Kidney (tissue), 14 donors: Measurements from ENCODE around the gene IL17B. TPM values are rescaled to one million over a fixed set of nuclear protein-coding genes. Genes with fewer than 3 reads are reported as not detected.

Experiments
- DNase-seq, 5 donors: peaks; one replicate each; pipeline ENCODE4 v3.0.0-alpha.2; 2013 to 2020
- FAIRE-seq: peaks from 2 replicates; lab custom pipeline; 2012; peaks lifted over from hg19 to GRCh38; lab: Jason Lieb, UNC
- H3K27ac ChIP-seq, 2 donors: one replicate each; pipeline ENCODE4 v1.7.0; 2013; ENCODE audit warnings: low read depth in 2 of 2, low read length in 2 of 2, inconsistent platforms in 1 of 2
- H3K27me3 ChIP-seq: one replicate; pipeline ENCODE4 v1.7.1; 2013; ENCODE audit warnings: low read length, inconsistent platforms; ENCODE audit not compliant: control insufficient read depth, insufficient read depth
- H3K36me3 ChIP-seq, 3 donors: one replicate each; pipeline versions ENCODE4 v1.7.0 to v1.7.1; 2013; ENCODE audit warnings: low read length in 3 of 3, control low read depth in 1 of 3, inconsistent platforms in 1 of 3; ENCODE audit not compliant: insufficient read depth in 3 of 3, control insufficient read depth in 2 of 3
- H3K4me1 ChIP-seq, 3 donors: one replicate each; pipeline versions ENCODE4 v1.7.0 to v1.7.1; 2013; ENCODE audit warnings: low read length in 3 of 3, inconsistent platforms in 1 of 3, low read depth in 1 of 3; ENCODE audit not compliant: control insufficient read depth in 2 of 3, insufficient read depth in 2 of 3
- H3K4me3 ChIP-seq, 3 donors: one replicate each; pipeline versions ENCODE4 v1.7.0 to v1.8.1; 2013; ENCODE audit warnings: low read length in 3 of 3, control low read depth in 1 of 3, inconsistent platforms in 1 of 3
- H3K9ac ChIP-seq, 3 donors: one replicate each; pipeline versions ENCODE4 v1.7.0 to v1.7.1; 2013; ENCODE audit warnings: low read length in 3 of 3, control low read depth in 1 of 3, inconsistent platforms in 1 of 3
- H3K9me3 ChIP-seq, 3 donors: one replicate each; pipeline versions ENCODE4 v1.7.0 to v1.7.1; 2013; ENCODE audit warnings: low read length in 3 of 3, control low read depth in 1 of 3, inconsistent platforms in 1 of 3; ENCODE audit not compliant: control insufficient read depth in 2 of 3, insufficient read depth in 1 of 3
- CTCF ChIP-seq: IDR thresholded peaks from 3 replicates; pipeline ENCODE4 v1.5.1; 2012; ENCODE audit warnings: mild to moderate bottlenecking, moderate library complexity, borderline replicate concordance; ENCODE audit not compliant: insufficient read depth; ENCODE audit errors: extremely low read depth
- intact Hi-C: fragments of 100-400 bp; cut with DNase I; formaldehyde crosslinking; loops from one replicate; pipeline ENCODE4 v1.11.1; 2022
- polyA plus RNA-seq: library from polyadenylated mRNA; stranded (reverse); fragments of 350-450 nt; fragmentation: Illumina TruSeq; extraction: RNeasy Lipid Tissue Mini Kit (QIAGEN cat#74804); gene quantifications from one replicate; pipeline ENCODE4 v1.2.3, GENCODE V29; 2014; ENCODE audit warnings: low read depth, low replicate concordance; ENCODE audit not compliant: insufficient read depth
- total RNA-seq: library from RNA; stranded (reverse); fragmentation: NEBNext Ultra II Directional; extraction: Animal tissue kit (Norgen Biotek cat#: 25700); gene quantifications from one replicate; pipeline ENCODE4 v1.2.1, GENCODE V29; 2021
- donor health status: control.
- donor health status: control.
- donor health status: control.
- donor health status: control.
- donor health status: control.
- donor health status: DM: yes; HTN: yes; CAD: no.
- donor health status: Normal renal cell carcinoma (clear cell type).

The IL17B gene
- total and polyA plus RNA-seq, 2 donors from 2014 or later, result 1.4 to 4.7 TPM

GRCh38 chr5:149337736-149338135 lies 41.4 kb downstream of the IL17B start:
- DNase-seq (peak in 3 of 5 donors; percentile 26 to 49 (median 39)), FAIRE-seq (no peak)
- Histone ChIP-seq H3K4me3 (no peak overlapping the region), H3K9ac (no peak overlapping the region), H3K4me1 (no peaks in the 10 kb centered on the region), H3K9me3 (no peaks in the 10 kb centered on the region), H3K27me3 (no peaks in the 10 kb centered on the region), H3K36me3 (no peaks in the 10 kb centered on the region), H3K27ac (no peak overlapping the region)
- TF ChIP-seq CTCF, result no peak
- intact Hi-C loops, result no loop called here

- intact Hi-C loops, result no loop called here
Observed at GRCh38 chr5:149333711-149334443, 45.2 kb downstream of the IL17B start.

GRCh38 chr5:149328177-149328576 lies 50.9 kb downstream of the IL17B start:
- intact Hi-C loops, result no loop called here
- H3K9ac ChIP-seq, result no peak overlapping the region
- no peaks in the 10 kb centered on the region for H3K27me3 ChIP-seq
- no peak overlapping the region for H3K27ac ChIP-seq
- no peaks in the 10 kb centered on the region for H3K9me3 ChIP-seq
- no peak overlapping the region for H3K4me3 ChIP-seq
- DNase-seq (no peak), FAIRE-seq (no peak)
- TF ChIP-seq CTCF, result no peak
- no peaks in the 10 kb centered on the region for H3K36me3 ChIP-seq
- H3K4me1 ChIP-seq, result peaks cover 0 to 3% (median under 1%) of the 10 kb centered on the region in 3 donors

More at GRCh38 chr5:149333711-149334443, 45.2 kb downstream of the IL17B start:
- Histone ChIP-seq H3K36me3 (no peaks in the 10 kb centered on the region), H3K9me3 (no peaks in the 10 kb centered on the region), H3K27me3 (no peaks in the 10 kb centered on the region), H3K4me1 (no peaks in the 10 kb centered on the region), H3K9ac (no peak overlapping the region), H3K4me3 (no peak overlapping the region), H3K27ac (no peak overlapping the region)
- no peak for DNase-seq
- no peak for FAIRE-seq
- no peak for TF ChIP-seq CTCF
